Body of pancreas (tissue), 4 donors: ENCODE results near the gene OSER1.

Experiments used
- POLR2A ChIP-seq, 3 donors: fragments of 450-650 bp; IDR thresholded peaks; one replicate each; pipeline ENCODE4 v1.6.1; 2016; ENCODE audit warnings: antibody characterized with exemption in 3 of 3, mild to moderate bottlenecking in 2 of 3
- TF ChIP-seq, protein P1 (sequence below), 7 experiments: fragments of 450-650 bp in 4 of 7; fragments of 200-600 bp in 3 of 7; sonication (generic) in 3 of 7; IDR thresholded peaks; one replicate each; pipeline ENCODE4 v1.5.1; 2016 to 2019; ENCODE audit warnings: antibody characterized with exemption in 7 of 7

DNA sequence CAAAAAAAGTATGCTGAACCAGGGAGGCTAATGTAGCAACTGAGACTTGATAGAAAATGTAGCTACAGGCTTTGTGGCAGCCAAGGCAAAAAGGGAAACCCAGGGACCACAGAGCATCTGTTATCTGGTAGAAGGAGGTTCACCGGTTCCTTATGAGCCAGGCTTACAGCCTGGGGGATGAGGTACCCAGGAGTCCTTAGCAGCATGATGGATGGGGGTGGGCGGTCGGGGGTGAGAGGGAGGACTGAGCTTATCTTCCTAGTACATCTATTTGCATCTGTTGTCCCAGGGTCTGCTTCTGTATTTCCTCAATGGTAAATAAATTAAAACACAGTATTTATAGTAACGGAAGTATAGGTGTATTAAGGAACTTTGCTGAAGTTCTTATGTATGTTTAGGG is 35.4 kb upstream of the OSER1 start:
- TF ChIP-seq, protein P1, sequence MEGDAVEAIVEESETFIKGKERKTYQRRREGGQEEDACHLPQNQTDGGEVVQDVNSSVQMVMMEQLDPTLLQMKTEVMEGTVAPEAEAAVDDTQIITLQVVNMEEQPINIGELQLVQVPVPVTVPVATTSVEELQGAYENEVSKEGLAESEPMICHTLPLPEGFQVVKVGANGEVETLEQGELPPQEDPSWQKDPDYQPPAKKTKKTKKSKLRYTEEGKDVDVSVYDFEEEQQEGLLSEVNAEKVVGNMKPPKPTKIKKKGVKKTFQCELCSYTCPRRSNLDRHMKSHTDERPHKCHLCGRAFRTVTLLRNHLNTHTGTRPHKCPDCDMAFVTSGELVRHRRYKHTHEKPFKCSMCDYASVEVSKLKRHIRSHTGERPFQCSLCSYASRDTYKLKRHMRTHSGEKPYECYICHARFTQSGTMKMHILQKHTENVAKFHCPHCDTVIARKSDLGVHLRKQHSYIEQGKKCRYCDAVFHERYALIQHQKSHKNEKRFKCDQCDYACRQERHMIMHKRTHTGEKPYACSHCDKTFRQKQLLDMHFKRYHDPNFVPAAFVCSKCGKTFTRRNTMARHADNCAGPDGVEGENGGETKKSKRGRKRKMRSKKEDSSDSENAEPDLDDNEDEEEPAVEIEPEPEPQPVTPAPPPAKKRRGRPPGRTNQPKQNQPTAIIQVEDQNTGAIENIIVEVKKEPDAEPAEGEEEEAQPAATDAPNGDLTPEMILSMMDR (IDR thresholded peaks at IDR 0.05), result no peak
- no peak for TF ChIP-seq POLR2A (IDR thresholded peaks at IDR 0.05)
